K562 (cell line): ENCODE data around the gene VPS11. TPM values are rescaled to one million over a fixed set of nuclear protein-coding genes. Genes with fewer than 3 reads are reported as not detected.

Experiments
- BRCA1 ChIP-seq, 2 experiments: fragments of 450-650 bp in 1 of 2; sonication (generic) in 1 of 2; formaldehyde crosslinking in 1 of 2; IDR thresholded peaks; 2 replicates each; pipeline versions ENCODE4 v1.5.0 to v1.6.1; 2017 to 2020; ENCODE audit warnings: mild to moderate bottlenecking in 1 of 2, missing genetic modification reagents in 1 of 2
- FOSL1 ChIP-seq: fragments of 200-800 bp; sonication (Bioruptor generic); conservative IDR thresholded peaks from 2 replicates; pipeline ENCODE4 v1.6.1; 2016; ENCODE audit warnings: missing genetic modification characterization, missing compliant biosample characterization
- GABPB2 ChIP-seq: fragments of 250-450 bp; sonication (Bioruptor Pico); conservative IDR thresholded peaks from 2 replicates; pipeline ENCODE4 v1.5.1; 2021; ENCODE audit warnings: mild to moderate bottlenecking
- HMGN3 ChIP-seq: IDR thresholded peaks from 2 replicates; pipeline ENCODE4 v1.6.1; 2011; ENCODE audit warnings: borderline replicate concordance, low read depth, mild to moderate bottlenecking, mixed read lengths, low read length; ENCODE audit not compliant: insufficient read length; ENCODE audit errors: extremely low read depth
- MTA3 ChIP-seq: fragments of 450-650 bp; formaldehyde crosslinking; IDR thresholded peaks from 2 replicates; pipeline ENCODE4 v1.6.1; 2017; ENCODE audit warnings: mild to moderate bottlenecking, borderline replicate concordance
- NFE2 ChIP-seq: IDR thresholded peaks from 2 replicates; pipeline ENCODE4 v1.6.1; 2014; ENCODE audit warnings: antibody characterized with exemption, low read depth
- PYGO2 ChIP-seq: fragments of 450-650 bp; IDR thresholded peaks from 2 replicates; pipeline ENCODE4 v1.6.1; 2016; ENCODE audit warnings: mild to moderate bottlenecking, missing genetic modification characterization, moderate library complexity, missing compliant biosample characterization
- RBM39 ChIP-seq: fragments of 200-400 bp; formaldehyde crosslinking; optimal IDR thresholded peaks from 2 replicates; pipeline ENCODE3; 2018; ENCODE audit warnings: low read depth, low read length
- TRIM25 ChIP-seq: fragments of 450-650 bp; IDR thresholded peaks from 2 replicates; pipeline ENCODE4 v1.7.0; 2016; ENCODE audit warnings: borderline replicate concordance
- XRCC4 ChIP-seq: IDR thresholded peaks from one replicate; pipeline ENCODE4 v1.6.1; 2011; ENCODE audit not compliant: insufficient read depth, insufficient read length; ENCODE audit errors: extremely low read depth
- ZBTB49 ChIP-seq: sonication (generic); formaldehyde crosslinking; IDR thresholded peaks from 2 replicates; pipeline ENCODE4 v1.8.0; 2022; ENCODE audit warnings: missing genetic modification reagents, mild to moderate bottlenecking, borderline replicate concordance
- polyA plus RNA-seq, 8 experiments: library from polyadenylated mRNA; depleted of rRNA in 4 of 8; stranded (reverse) in 5 of 8; unstranded in 3 of 8; fragments of >200 nt; fragmentation: Nextera tagmentation in 2 of 8; fragmentation: Illumina TruSeq in 1 of 8; extraction: Ambion mirVana in 2 of 8; extraction: Trizol in 1 of 8; gene quantifications; 2 replicates each; pipeline versions ENCODE4 v1.2.1 to v1.2.3, GENCODE V29; 2011 to 2014; ENCODE audit warnings: inconsistent platforms in 1 of 8, missing spikeins in 1 of 8
- total RNA-seq, 7 experiments: library from RNA; depleted of rRNA in 6 of 7; stranded (reverse); fragments of >200 nt in 6 of 7; fragmentation: Illumina TruSeq in 2 of 7; extraction: Trizol in 2 of 7; gene quantifications; 2 replicates each; pipeline versions ENCODE4 v1.2.1 to v1.2.3, GENCODE V29; 2011 to 2021; ENCODE audit warnings: low replicate concordance in 1 of 7
- TF ChIP-seq, protein P1 (sequence below): sonication (generic); formaldehyde crosslinking; IDR thresholded peaks from 2 replicates; pipeline ENCODE4 v1.8.0; 2023; ENCODE audit warnings: missing genetic modification reagents, mild to moderate bottlenecking, borderline replicate concordance
- TF ChIP-seq, protein P2 (sequence below): sonication (generic); formaldehyde crosslinking; IDR thresholded peaks from 2 replicates; pipeline ENCODE4 v1.9.0; 2022; ENCODE audit warnings: mild to moderate bottlenecking, missing genetic modification reagents
- TF ChIP-seq, protein P3 (sequence below): IDR thresholded peaks from 2 replicates; pipeline ENCODE4 v1.6.1; 2011; ENCODE audit warnings: borderline replicate concordance, low read depth, mild to moderate bottlenecking, moderate library complexity, low read length; ENCODE audit not compliant: insufficient read depth, poor library complexity, severe bottlenecking

Gene VPS11
- total and polyA plus RNA-seq, 9 of the 15 experiments (the other 6 are each of a cell fraction or from before 2014, with no cell fraction given): 14.1 to 35.5 (median 27.5) TPM

DNA sequence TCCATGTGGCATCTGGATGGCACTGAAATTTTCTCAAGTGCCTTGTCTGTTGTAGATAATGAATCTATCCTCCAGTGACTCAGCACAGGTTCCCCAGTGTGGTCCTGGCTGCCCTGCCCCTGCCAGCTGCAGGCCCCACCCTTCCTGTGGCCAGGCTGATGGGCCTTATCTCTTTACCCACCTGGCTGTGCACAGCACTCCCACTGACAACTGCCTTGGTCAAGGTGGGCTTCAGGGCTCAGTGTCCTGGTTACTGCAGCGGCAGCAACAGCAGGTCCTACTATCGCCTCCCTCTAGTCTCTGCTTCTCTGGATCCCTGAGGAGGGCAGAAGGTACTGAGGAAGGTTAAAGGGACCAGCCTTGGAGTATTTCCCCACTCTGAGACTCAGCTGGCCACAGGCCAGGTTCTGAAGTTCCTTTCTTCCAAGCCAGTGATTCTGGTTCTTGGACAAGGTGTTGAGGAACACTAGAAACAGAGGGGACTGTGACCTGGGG lies 20.2 kb downstream of the VPS11 start (continued):
- TF ChIP-seq, protein P1, sequence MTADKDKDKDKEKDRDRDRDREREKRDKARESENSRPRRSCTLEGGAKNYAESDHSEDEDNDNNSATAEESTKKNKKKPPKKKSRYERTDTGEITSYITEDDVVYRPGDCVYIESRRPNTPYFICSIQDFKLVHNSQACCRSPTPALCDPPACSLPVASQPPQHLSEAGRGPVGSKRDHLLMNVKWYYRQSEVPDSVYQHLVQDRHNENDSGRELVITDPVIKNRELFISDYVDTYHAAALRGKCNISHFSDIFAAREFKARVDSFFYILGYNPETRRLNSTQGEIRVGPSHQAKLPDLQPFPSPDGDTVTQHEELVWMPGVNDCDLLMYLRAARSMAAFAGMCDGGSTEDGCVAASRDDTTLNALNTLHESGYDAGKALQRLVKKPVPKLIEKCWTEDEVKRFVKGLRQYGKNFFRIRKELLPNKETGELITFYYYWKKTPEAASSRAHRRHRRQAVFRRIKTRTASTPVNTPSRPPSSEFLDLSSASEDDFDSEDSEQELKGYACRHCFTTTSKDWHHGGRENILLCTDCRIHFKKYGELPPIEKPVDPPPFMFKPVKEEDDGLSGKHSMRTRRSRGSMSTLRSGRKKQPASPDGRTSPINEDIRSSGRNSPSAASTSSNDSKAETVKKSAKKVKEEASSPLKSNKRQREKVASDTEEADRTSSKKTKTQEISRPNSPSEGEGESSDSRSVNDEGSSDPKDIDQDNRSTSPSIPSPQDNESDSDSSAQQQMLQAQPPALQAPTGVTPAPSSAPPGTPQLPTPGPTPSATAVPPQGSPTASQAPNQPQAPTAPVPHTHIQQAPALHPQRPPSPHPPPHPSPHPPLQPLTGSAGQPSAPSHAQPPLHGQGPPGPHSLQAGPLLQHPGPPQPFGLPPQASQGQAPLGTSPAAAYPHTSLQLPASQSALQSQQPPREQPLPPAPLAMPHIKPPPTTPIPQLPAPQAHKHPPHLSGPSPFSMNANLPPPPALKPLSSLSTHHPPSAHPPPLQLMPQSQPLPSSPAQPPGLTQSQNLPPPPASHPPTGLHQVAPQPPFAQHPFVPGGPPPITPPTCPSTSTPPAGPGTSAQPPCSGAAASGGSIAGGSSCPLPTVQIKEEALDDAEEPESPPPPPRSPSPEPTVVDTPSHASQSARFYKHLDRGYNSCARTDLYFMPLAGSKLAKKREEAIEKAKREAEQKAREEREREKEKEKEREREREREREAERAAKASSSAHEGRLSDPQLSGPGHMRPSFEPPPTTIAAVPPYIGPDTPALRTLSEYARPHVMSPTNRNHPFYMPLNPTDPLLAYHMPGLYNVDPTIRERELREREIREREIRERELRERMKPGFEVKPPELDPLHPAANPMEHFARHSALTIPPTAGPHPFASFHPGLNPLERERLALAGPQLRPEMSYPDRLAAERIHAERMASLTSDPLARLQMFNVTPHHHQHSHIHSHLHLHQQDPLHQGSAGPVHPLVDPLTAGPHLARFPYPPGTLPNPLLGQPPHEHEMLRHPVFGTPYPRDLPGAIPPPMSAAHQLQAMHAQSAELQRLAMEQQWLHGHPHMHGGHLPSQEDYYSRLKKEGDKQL: no peak
- TF ChIP-seq ZBTB49 (CRISPR knock-in tag) (no peak), MTA3 (peak; percentile 97), TRIM25 (no peak), HMGN3 (peak; percentile 100), NFE2 (peak; percentile 99), FOSL1 (tag) (peak; percentile 88), RBM39 (peak; percentile 26), BRCA1 (IDR thresholded peaks at IDR 0.05) (no peak), BRCA1 (CRISPR knock-in tag; IDR thresholded peaks at IDR 0.05) (no peak), PYGO2 (tag) (peak; percentile 60; the same call in 1 of the 2 replicates), GABPB2 (no peak), XRCC4 (no peak)
- TF ChIP-seq, protein P2, sequence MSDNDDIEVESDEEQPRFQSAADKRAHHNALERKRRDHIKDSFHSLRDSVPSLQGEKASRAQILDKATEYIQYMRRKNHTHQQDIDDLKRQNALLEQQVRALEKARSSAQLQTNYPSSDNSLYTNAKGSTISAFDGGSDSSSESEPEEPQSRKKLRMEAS: peak; percentile 76
- TF ChIP-seq, protein P3, sequence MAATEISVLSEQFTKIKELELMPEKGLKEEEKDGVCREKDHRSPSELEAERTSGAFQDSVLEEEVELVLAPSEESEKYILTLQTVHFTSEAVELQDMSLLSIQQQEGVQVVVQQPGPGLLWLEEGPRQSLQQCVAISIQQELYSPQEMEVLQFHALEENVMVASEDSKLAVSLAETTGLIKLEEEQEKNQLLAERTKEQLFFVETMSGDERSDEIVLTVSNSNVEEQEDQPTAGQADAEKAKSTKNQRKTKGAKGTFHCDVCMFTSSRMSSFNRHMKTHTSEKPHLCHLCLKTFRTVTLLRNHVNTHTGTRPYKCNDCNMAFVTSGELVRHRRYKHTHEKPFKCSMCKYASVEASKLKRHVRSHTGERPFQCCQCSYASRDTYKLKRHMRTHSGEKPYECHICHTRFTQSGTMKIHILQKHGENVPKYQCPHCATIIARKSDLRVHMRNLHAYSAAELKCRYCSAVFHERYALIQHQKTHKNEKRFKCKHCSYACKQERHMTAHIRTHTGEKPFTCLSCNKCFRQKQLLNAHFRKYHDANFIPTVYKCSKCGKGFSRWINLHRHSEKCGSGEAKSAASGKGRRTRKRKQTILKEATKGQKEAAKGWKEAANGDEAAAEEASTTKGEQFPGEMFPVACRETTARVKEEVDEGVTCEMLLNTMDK: no peak
